ENCODE results near the gene KIF16B.

GRCh38 chr20:16491294-16491905 is 81.8 kb downstream of the KIF16B start:
- no peak for TF ChIP-seq CTCF (IDR thresholded peaks at IDR 0.05)
- no peak for TF ChIP-seq POLR2AphosphoS5 (IDR thresholded peaks at IDR 0.05; ENCODE audit: low read depth, low read length)
